ENCODE data around the gene BCAR3.

BCAR3 gene

DNA sequence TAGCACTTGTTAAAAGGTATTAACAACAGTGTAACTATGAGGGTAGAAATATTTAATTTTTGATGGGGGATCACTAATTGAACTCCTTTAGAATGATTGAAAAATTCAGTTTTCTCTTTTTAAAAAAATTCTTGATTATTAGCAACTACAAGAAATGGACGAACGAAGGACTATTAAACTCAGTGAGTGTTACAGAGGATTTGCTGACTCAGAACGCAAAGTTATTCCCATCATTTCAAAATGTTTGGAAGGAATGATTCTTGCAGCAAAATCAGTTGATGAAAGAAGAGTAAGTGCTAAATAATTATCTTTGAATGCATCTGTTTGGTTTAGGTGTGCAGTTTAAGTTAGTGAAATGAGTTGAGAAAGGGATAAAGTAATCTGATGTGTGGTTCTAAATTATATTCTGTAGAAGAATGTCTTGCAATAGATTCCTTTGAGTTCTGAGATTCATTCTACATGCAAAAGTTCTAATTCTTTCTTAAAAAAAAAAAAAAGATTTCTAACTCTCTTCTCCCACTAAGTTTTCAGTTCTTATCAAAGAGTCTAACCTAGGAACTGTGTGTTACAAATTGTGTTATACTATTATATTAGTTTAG is 148.8 kb downstream of the BCAR3 start:
- no peak for DNase-seq

DNA sequence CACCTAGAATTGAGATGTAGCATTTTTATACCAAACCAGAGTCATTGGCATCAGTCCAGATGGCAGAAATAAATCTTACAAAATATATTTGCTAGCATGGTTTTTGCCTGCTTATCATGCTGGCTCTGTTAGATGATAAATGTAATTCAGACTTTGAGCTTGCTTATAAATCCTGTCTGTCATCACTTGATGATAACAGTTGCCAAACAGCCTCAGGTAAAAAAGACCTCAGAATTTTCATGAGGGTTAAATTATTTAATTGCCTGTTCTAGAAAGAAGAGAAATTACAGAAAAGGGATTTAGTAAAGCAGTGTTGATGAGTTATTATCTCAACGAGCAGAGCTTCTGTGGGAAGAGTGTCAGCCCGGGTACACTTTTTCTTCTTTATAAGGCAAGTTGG is 150.4 kb downstream of the BCAR3 start:
- DNase-seq: no peak

DNA sequence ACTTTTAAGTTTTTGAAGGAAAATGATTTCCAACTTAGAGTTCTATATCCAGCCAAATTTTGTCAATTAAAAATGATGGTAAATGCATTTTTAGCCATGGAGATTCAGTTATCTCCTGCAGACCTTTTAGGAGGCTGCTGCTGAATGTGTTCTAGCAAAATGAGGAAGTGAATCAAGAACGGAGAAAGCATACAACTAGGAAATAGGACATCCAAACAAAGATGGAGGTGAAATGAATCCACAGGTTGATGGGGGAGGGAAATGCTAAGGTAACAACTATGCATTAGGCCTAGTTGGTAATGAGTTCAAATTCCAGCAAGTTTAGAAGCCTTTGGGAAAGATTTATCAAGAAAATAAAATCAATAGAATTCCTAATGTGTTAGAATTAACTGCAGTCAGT is 153.2 kb downstream of the BCAR3 start:
- no peak for DNase-seq

DNA sequence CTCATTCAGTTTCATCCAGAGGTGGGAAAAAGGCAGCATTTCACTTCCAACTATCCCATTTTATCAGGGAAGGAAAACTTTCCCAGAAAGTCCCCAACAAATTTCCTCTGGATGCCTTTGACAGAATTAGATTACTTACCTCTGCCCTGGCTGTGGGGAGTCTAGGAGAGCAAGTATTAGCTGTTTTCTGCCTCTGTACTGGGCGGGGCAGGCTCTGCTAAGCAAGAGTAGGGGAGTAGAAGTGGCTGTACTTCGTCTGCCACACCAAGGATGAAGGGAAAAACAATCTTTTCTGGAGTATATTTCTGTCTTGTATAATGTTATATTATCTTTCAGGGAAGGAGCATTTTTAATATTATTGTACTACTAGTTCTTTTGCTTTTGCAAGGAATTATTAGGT is 155.2 kb downstream of the BCAR3 start:
- DNase-seq: no peak

DNA sequence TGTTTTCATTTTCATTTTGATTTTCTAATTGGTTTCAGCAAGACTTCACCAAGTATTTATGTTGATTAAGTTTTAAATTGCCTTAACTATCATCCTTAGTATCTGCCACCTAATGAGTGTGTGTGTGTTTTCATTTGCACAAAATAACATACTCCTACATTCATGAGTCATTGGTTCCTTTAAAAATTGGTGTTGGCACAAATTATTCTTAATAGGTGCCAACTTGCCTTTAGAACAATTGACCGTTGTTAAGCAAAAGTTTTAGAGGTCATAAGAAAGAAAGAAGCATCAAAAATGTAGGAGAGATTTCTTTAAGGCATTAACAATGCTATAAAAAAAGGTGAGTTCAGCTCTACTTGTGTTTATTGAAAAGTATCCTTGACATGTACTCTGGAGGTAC is 156.2 kb downstream of the BCAR3 start:
- DNase-seq: no peak

DNA sequence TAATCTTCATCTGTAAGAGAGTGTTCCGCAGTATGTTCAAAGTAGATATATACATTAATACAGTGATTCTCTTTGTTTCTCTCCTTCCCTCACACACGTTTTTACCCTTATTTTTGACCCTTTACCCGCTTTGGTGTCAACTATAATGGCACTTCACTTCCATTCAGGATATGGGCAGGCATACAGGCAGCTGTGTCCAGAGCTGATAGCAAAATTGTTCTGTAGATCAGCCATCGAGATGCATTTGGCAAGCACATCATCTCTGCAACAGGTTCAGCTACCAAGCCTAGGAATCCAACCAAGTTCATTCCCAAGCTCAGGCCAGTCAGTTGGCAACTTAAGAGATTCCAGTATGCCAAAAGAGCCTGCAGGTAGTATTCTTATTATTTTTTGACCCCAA is 158.9 kb downstream of the BCAR3 start:
- DNase-seq: no peak

DNA sequence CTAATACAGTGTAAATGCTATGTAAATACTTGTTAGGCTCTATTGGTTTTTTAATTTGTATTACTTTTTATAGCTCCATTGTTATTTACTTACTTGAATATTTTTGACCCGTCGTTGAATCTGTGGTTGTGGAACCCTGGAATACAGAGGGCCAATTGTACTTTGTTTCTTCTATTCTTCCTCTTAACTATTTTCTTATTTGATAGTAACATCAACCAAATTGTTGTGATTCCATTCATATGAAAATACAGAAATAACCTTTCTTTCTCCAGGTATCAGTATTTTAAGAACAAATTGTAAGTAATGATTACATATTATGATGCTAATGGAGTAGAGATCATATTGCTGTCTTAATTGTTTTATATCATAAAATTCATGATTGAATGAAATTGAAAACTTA is 160.0 kb downstream of the BCAR3 start:
- DNase-seq: no peak

DNA sequence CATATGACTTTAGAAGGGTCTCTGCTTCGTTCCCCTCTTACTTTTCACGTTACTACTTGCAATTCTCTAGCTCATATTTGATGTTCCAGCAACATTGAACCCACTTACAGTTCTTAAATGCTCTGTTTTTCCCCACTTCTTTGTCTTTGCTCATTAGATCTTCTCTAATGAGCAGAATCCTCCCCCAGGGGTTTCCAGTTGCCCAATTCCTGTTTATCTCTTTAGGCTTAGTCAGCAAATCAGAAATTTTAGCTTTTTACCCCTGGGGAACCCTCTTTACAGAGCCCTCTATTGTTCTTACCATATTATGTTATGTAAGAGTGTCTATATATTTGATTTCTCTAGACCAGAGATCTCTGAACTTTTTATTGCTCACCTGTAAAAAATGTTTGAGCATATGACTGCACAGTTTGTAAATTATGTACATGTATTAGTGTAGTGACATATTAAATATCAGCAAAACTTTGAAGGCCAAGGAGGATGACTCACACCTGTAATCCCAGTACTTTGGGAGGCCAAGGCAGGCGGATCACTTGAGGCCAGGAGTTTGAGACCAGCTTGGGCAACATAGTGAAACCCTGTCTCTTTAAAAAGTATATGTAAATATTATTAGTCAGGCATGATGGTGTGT is 162.3 kb downstream of the BCAR3 start:
- no peak for DNase-seq

DNA sequence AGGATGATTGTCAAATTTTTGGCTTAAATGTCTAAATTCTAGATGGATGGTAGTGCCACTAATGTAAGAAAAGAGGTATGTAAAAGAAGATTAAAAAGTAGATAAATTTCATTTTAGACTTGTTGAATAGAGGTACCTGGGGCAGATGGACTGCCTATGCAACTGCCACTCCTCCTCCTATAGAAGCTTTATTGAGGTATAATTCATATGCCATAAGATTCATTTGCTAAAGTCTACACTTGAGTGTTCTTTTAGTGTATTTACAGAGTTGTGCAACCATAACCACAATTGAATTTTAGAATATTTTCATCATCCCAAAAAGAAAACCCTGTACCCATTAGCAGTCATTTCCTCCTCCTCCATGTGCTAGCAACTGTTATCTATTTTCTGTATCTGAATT is 163.1 kb downstream of the BCAR3 start:
- DNase-seq: no peak

DNA sequence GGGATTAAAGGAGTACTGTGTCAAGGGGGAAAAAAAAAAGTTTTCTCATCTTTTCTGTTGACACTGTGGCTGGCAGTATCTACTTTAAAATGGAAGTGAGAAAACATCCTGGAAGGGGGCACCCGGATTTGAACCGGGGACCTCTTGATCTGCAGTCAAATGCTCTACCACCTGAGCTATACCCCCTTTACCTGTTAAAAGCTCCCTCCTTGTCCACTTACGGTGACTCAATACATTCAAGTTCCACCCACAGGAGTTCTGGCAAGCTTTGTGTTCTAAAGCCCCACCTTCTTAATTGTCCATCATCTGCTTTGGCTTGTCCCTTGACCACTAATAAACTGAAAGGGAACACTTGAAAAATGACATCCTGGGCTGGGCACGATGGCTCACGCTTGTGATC is 165.5 kb downstream of the BCAR3 start:
- no peak for DNase-seq

Measured in NCI-H2029 (cell line).